Mammary epithelial cell (primary cell): ENCODE measurements around the gene ALDH2.
"Not testable (repeated sequence)": the region's sequence is repeated elsewhere in the genome, so short reads cannot be mapped to it uniquely, and the experiment has no call there.

Source experiments
- CTCF ChIP-seq, 2 donors: IDR thresholded peaks in 1 of 2; conservative IDR thresholded peaks in 1 of 2; 2 replicates each; pipeline ENCODE4 v1.5.1; 2011 to 2012; ENCODE audit warnings: inconsistent platforms in 2 of 2, low read length in 2 of 2, mild to moderate bottlenecking in 2 of 2, control low read depth in 1 of 2, low read depth in 1 of 2; ENCODE audit not compliant: insufficient read depth in 1 of 2; ENCODE audit errors: extremely low read depth in 1 of 2
- EZH2 ChIP-seq: IDR thresholded peaks from 2 replicates; pipeline ENCODE4 v1.6.1; 2012; ENCODE audit warnings: low read length, inconsistent platforms, borderline replicate concordance

DNA sequence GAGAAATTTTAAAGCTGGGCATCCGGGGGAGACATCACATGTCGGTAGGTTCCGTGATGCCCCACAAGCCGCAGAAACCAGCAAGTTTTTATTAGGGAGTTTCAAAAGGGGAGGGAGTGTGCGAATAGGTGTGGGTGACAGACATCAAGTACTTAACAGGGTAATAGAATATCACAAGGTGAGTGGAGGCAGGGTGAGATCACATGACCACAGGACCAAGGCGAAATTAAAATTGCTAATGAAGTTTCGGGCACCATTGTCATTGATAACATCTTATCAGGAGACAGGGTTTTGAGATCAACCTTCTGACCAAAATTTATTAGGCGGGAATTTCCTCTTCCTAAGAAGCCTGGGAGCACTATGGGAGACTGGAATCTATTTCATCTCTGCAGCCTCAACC, 54.1 kb downstream of the ALDH2 start:
- not testable (repeated sequence) for TF ChIP-seq CTCF (conservative IDR thresholded peaks at IDR 0.05 in 1 of 2, IDR thresholded peaks at IDR 0.05 in 1 of 2; ENCODE audit: extremely low read depth in 1 of 2, insufficient read depth in 1 of 2, low read depth in 1 of 2, low read length in 2 of 2); EZH2
